Central memory CD8-positive, alpha-beta T cell (primary cell): ENCODE measurements around the gene OTUB1.
"Not testable (repeated sequence)": the region's sequence is repeated elsewhere in the genome, so short reads cannot be mapped to it uniquely, and the experiment has no call there.

Experiments
- ATAC-seq: fragments of 150-1000 bp; cut with Tn5 transposase; replicated peaks from 2 replicates; pipeline ENCODE4 v1.10.0; 2022; ENCODE audit warnings: mild to moderate bottlenecking, moderate FRiP score, moderate number of reproducible peaks; ENCODE audit not compliant: poor library complexity, severe bottlenecking; ENCODE audit errors: extremely low read depth
- DNase-seq, 2 donors: peaks; one replicate each; pipeline ENCODE4 v3.0.0; 2021; ENCODE audit warnings: low spot score in 2 of 2
- H3K27ac Mint-ChIP-seq: one replicate; pipeline ENCODE4 v1.8.0; 2022; ENCODE audit warnings: low read depth, mild to moderate bottlenecking, moderate library complexity, mixed read lengths
- H3K27me3 Mint-ChIP-seq: one replicate; pipeline ENCODE4 v1.8.0; 2022; ENCODE audit warnings: mixed read lengths
- H3K36me3 Mint-ChIP-seq: one replicate; pipeline ENCODE4 v1.8.0; 2022; ENCODE audit warnings: mild to moderate bottlenecking, moderate library complexity, mixed read lengths; ENCODE audit not compliant: insufficient read depth
- H3K4me1 Mint-ChIP-seq: one replicate; pipeline ENCODE4 v1.8.0; 2022; ENCODE audit warnings: mixed read lengths
- H3K4me3 Mint-ChIP-seq: one replicate; pipeline ENCODE4 v1.8.0; 2022; ENCODE audit warnings: mild to moderate bottlenecking, moderate library complexity, mixed read lengths
- H3K9me3 Mint-ChIP-seq: one replicate; pipeline ENCODE4 v1.8.0; 2022; ENCODE audit warnings: mixed read lengths

OTUB1 gene

DNA sequence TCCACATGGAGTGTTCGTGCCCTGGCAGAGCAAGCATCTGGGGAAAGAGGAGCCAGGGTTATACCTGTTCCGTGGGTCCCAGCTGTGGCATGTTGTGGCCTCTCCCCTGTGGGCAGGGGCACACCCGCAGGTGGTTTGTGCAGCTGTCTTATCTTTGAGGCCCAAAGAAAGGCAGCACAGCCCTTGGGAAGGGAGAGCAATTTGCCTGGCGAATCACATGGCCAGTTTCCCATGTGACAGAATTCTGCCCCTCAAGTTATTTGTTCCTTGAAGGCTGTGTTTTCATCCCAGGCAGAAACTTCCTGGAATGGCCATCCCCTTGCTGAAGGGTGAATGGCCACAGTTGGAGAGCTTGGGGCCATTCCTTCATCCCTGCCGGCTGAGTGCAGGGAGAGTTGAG, 28.2 kb upstream of the OTUB1 start:
- no peak for DNase-seq
- ATAC-seq: no peak
- Mint-ChIP-seq H3K4me1 (peaks cover 30% of the 10 kb centered on the region), H3K4me3 (no peak overlapping the region), H3K9me3 (no peaks in the 10 kb centered on the region), H3K36me3 (peaks cover 3% of the 10 kb centered on the region), H3K27me3 (no peaks in the 10 kb centered on the region), H3K27ac (no peak overlapping the region)

DNA sequence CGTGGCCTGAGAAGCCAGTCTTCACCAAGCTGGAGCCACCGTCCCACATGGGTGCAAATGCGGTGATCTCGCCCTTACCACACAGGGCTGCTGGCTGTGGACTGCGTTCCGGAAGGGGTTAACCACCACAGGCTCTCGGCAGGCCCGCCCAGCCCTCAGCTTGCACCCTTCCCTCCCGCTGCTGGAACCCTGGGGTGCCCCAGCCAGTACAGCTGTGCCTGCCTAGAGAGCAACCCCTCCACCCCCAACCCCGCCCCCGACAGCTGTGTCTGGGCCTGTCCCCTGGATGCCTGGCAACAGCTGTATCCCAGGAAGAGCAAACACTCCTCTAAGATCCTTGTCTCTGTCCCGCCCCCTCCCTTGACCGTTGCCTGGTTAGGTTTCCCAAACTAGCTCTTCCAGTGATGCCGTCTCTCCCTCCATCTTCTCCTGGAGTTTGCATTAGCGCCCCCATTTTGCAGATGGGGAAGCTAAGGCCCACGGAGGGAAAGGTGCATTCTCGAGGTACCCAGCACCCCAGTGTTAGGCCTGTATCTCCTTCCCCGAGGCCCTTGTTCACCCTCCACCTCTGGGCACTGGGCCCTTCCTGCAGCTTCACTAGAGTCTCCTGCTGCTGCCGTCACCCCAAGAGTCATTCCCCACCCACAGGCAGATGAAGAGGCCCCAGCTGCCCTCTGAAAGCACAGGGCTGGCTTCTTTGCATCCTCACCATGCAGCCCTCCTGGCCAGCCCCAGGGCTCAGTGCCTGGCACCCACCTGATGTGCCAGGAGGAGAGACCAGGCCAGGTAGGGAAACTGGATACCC, 24.4 kb upstream of the OTUB1 start:
- Mint-ChIP-seq H3K27me3 (no peaks in the 10 kb centered on the region), H3K4me1 (peaks cover 25% of the 10 kb centered on the region), H3K4me3 (peak overlapping the region; percentile 74), H3K9me3 (no peaks in the 10 kb centered on the region), H3K27ac (peak overlapping the region; percentile 73), H3K36me3 (peaks cover 3% of the 10 kb centered on the region)
- peak; percentile 86 for ATAC-seq
- peak in 1 of 2 donors; percentile 24 for DNase-seq

DNA sequence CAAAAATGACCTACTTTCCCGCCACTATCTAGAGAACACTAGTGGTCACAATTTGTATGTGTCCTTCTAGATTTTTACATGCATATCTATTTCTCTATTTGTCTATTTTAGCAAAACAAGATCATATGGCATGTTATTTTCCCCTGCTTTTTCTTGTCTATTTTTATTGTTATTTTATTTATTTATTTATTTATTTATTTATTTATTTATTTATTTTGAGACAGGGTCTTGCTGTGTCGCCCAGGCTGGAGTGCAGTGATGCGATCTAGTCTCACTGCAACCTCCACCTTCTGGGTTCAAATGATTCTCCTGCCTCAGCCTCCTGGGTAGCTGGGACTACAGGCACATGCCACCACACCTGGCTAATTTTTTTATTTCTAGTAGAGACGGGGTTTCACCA, 22.3 kb upstream of the OTUB1 start:
- H3K4me3 Mint-ChIP-seq, DNase-seq, H3K36me3 Mint-ChIP-seq, H3K27ac Mint-ChIP-seq, H3K9me3 Mint-ChIP-seq, ATAC-seq, H3K27me3 Mint-ChIP-seq: not testable (repeated sequence)
- H3K4me1 Mint-ChIP-seq: peaks cover 25% of the 10 kb centered on the region

DNA sequence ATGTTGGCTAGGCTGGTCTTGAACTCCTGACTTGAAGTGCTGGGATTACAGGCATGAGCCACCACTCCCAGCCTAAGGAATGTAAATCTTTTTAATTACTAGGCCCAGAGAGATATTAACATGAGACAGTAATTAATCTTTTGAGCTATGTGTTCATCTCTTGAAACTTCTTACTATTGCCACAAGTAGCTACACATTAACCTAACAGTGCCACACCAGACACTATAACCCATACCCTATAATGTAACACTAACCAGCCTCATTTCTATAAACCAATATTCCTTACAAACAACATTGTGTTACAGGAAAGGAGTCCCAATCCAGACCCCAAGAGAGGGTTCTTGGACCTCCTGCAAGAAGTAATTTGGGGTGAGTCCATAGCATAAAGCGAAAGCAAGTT, 19.8 kb upstream of the OTUB1 start:
- H3K27me3 Mint-ChIP-seq: no peaks in the 10 kb centered on the region
- H3K4me1 Mint-ChIP-seq: peaks cover 11% of the 10 kb centered on the region
- H3K9me3 Mint-ChIP-seq: no peaks in the 10 kb centered on the region
- H3K4me3 Mint-ChIP-seq: no peak overlapping the region
- no peak overlapping the region for H3K27ac Mint-ChIP-seq
- ATAC-seq (no peak), DNase-seq (no peak)
- peaks cover 2% of the 10 kb centered on the region for H3K36me3 Mint-ChIP-seq

DNA sequence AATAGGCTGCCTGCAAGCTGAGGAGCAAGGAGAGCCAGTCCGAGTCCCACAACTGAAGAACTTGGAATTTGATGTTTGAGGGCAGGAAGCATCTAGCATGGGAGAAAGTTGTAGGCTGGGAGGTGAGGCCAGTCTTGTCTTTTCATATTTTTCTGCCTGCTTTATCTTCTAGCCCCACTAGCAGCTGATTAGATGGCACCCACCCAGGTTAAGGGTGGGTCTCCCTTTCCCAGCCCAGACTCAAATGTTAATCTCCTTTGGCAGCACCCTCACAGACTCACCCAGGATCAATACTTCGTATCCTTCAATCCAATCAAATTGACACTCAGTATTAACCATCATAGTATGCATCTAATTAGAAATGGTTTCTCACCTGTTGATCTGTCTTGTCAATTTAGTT, 16.8 kb upstream of the OTUB1 start:
- Mint-ChIP-seq H3K36me3 (peaks cover 5% of the 10 kb centered on the region), H3K27me3 (no peaks in the 10 kb centered on the region), H3K4me1 (peaks cover 7% of the 10 kb centered on the region), H3K27ac (no peak overlapping the region), H3K9me3 (no peaks in the 10 kb centered on the region), H3K4me3 (no peak overlapping the region)
- ATAC-seq (no peak), DNase-seq (no peak)

DNA sequence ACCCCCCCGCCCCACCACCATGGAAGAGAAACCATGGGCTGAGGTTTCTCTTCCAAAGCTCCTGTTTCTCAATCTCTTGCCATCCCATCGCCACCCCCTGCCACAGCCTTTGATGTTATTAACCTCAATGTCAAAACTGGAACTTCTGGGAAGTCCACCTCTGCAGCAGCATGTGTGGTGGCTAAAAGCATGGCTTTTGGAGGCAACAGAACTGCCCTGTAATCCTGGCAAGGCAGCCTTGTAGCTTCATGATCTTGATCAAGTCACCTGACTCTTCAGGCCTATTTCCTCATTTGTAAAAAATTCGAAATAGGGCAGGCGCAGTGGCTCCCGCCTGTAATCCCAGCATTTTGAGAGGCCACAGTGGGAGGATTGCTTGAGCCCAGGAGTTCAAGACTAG, 15.3 kb upstream of the OTUB1 start:
- Mint-ChIP-seq H3K4me1 (peaks cover 11% of the 10 kb centered on the region), H3K27me3 (no peaks in the 10 kb centered on the region), H3K27ac (no peak overlapping the region), H3K9me3 (no peaks in the 10 kb centered on the region), H3K4me3 (no peak overlapping the region), H3K36me3 (peaks cover 9% of the 10 kb centered on the region)
- DNase-seq (no peak), ATAC-seq (no peak)

DNA sequence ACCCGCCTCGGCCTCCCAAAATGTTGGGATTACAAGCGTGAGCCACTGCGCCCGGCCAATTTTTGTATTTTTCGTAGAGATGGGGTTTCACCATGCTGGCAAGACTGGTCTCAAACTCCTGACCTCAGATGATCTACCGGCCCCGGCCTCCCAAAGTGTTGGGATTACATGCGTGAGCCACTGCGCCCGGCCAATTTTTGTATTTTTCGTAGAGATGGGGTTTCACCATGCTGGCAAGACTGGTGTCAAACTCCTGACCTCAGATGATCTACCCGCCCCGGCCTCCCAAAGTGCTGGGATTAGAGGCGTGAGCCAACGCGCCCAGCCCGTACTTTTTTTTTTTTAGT, 12.4 kb upstream of the OTUB1 start:
- H3K36me3 Mint-ChIP-seq: peaks cover 21% of the 10 kb centered on the region

DNA sequence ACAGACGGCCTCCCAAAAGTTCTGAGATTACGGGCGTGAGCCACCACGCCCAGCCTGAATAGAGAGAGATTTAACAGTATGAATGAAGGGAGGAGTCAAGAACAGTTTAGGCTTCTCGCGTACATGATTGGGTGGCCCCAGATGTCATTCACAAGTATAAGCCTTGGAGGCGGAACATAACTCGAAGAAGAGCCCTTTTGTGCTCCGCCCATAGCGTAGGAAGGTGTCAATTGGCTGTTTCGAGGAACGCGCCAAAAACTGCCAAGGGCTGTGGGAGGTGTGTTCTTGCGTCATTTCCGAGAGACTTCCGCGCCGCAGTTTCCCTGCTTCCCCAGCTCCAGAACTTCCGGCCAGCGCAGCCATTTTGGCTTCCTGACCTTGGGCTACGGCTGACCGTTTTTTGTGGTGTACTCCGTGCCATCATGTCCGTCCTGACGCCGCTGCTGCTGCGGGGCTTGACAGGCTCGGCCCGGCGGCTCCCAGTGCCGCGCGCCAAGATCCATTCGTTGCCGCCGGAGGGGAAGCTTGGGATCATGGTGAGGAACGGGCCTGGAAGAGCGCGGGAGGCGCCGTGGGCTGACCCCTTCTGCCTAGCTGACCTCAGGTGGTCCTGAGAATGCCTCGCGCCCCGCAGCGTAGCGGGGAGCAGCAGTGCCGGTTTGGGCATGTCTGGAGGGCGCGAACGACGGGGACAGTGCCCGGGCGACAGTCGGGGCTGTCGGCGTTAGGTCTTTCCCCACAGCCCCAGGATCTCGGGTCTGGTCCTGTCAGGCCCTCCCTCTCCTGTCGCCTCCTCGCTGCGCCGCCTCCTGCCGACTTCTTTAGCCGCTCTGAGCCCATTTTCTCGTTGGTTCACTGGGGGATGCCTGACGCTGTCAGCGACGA, 11.7 kb upstream of the OTUB1 start, which contains the start of gene COX8A:
Gene COX8A (plus strand): TSS at position 362 of the 885 bp plus-strand sequence. CDS start 61 bp downstream, at position 423.
- Mint-ChIP-seq H3K36me3 (peaks cover 23% of the 10 kb centered on the region), H3K9me3 (no peaks in the 10 kb centered on the region), H3K4me1 (peaks cover 21% of the 10 kb centered on the region), H3K27me3 (no peaks in the 10 kb centered on the region), H3K4me3 (peak within 1 kb of the TSS; percentile 99), H3K27ac (peak within 1 kb of the TSS; percentile 90)
- ATAC-seq (peak; percentile 100), DNase-seq (peak; percentile 82 to 94)

More for the DNA sequence above, 12.4 kb upstream of the OTUB1 start:
- peaks cover 21% of the 10 kb centered on the region for H3K4me1 Mint-ChIP-seq
- not testable (repeated sequence) for H3K9me3 Mint-ChIP-seq, ATAC-seq, H3K27me3 Mint-ChIP-seq, DNase-seq
- peak overlapping the region; percentile 99 for H3K4me3 Mint-ChIP-seq
- peak overlapping the region; percentile 90 for H3K27ac Mint-ChIP-seq

DNA sequence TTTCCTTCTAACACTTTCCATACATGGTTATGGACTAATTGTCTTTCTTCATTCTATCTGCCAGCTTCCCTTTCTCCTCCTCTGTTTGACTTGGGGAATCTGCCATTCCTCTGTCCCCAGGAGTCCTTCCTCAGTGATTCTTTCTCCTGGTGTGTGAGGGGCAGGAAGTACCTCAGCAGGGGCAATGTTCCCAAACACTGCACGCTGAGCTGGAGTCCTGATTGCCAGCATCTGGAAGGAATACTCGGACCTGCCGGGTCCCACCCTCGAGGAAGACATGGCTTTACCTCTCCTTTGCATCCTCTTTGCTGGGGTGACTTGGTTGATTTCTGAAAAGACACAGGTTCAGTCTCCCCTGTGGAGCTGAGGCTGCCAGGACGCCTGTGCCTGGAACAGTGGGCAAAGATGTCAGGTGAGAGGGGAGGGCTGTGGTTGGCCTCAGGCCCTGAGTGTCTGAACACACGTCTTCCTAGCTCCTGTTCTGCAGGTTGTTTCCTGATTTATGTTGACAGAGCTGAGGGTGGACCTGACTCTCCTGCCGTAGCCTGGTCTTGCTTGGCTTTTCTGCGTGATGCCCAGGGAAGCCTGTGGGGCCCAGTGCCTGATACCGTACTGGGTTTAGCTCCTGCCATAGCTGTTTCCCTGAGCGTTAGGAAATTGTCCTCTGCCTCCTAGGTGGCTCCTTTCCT, 7.5 kb upstream of the OTUB1 start:
- H3K27ac Mint-ChIP-seq: peak overlapping the region; percentile 26
- DNase-seq (no peak), ATAC-seq (no peak)
- H3K9me3 Mint-ChIP-seq: no peaks in the 10 kb centered on the region
- peaks cover 23% of the 10 kb centered on the region for H3K36me3 Mint-ChIP-seq
- H3K4me1 Mint-ChIP-seq: peaks cover 14% of the 10 kb centered on the region
- no peak overlapping the region for H3K4me3 Mint-ChIP-seq
- H3K27me3 Mint-ChIP-seq: no peaks in the 10 kb centered on the region

DNA sequence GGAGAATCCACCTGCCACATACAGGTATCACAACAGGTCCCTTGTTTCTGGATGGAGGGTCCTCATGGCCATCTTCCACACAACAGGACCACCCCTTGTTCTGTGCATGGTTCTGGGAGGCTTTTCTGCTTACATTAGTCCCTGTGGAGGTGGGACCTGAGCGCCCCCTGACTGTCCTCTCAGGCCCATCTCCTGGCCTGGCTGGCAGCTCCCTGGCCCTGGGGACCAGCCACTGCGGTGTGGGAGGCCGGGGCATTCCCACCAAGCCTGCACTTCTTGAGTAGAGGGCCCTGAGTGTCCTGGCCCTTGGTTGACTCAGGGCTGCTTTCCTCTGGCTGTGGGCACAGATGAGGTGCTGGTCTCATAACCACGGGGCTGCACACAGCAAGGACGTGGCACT, 6.8 kb upstream of the OTUB1 start:
- H3K36me3 Mint-ChIP-seq: peaks cover 18% of the 10 kb centered on the region
- DNase-seq (no peak), ATAC-seq (no peak)
- H3K27me3 Mint-ChIP-seq: no peaks in the 10 kb centered on the region
- peaks cover 14% of the 10 kb centered on the region for H3K4me1 Mint-ChIP-seq
- no peak overlapping the region for H3K4me3 Mint-ChIP-seq
- no peaks in the 10 kb centered on the region for H3K9me3 Mint-ChIP-seq
- no peak overlapping the region for H3K27ac Mint-ChIP-seq

DNA sequence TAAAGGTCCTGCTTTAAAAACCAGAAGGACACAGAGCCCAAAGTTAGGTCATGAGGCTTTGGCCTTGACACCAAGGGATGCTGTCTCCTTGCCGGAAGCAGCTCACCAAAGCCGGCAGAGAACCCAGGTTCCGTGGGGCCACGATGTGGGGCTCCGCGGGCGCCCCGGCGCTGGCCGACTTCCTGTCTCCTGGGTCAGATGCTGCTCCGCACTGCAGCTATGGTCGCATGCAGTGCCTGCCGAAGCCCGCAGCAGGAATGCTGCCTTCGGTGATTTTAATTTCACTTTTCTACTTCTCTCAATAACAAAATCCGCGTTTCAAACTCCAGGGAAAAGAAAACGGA, 454 bp upstream of the OTUB1 start:
- peak; percentile 47 to 58 for DNase-seq
- H3K9me3 Mint-ChIP-seq: no peaks in the 10 kb centered on the region
- no peaks in the 10 kb centered on the region for H3K27me3 Mint-ChIP-seq
- peaks cover 33% of the 10 kb centered on the region for H3K36me3 Mint-ChIP-seq
- ATAC-seq: peak; percentile 88
- H3K4me1 Mint-ChIP-seq: peaks cover 29% of the 10 kb centered on the region
- peak overlapping the region; percentile 100 for H3K27ac Mint-ChIP-seq
- H3K4me3 Mint-ChIP-seq: peak overlapping the region; percentile 99

DNA sequence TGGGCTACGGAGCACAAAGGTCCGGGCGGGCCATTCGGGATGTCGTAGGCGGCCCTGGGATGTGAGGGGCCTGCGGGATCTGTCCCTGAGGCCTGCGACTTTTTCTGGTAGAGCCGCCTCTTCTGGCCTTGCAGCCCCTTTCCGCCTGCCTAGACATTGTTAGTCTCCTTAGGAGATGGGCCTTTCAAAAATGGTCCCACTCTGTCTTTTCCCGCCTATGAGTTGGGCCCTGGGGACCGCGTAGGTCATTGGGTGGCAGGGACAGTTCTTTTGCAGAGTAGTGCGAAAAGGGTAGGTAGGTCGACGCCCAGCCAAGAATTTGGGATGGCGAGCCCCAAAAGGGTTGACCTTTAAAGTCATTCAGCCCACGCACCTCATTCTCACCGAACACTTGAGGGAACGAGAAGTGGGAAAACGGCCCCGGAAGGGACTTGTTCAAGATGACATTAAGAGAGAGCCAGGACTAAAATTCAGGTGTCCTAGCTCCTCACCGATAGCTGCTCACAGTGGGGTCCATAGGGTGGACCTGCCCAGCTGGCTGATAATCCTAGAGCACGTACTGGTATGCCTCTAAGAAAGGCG, 785 bp downstream of the OTUB1 start:
- ATAC-seq: no peak
- Mint-ChIP-seq H3K27ac (no peak overlapping the region), H3K27me3 (no peaks in the 10 kb centered on the region), H3K36me3 (peaks cover 41% of the 10 kb centered on the region), H3K4me1 (peaks cover 36% of the 10 kb centered on the region), H3K4me3 (peak overlapping the region; percentile 99), H3K9me3 (no peaks in the 10 kb centered on the region)
- DNase-seq: no peak
